Neural progenitor cell (in vitro differentiated cells): ENCODE measurements around the gene TSR1.

Experiments used
- CTCF ChIP-seq: fragments of 200-600 bp; sonication (generic); IDR thresholded peaks from 2 replicates; pipeline ENCODE4 v1.5.1; 2017; ENCODE audit warnings: antibody characterized with exemption, mild to moderate bottlenecking
- EZH2 ChIP-seq: fragments of 200-600 bp; sonication (generic); IDR thresholded peaks from 2 replicates; pipeline ENCODE4 v1.6.1; 2017; ENCODE audit warnings: antibody characterized with exemption, mild to moderate bottlenecking, moderate library complexity
- EZH2phosphoT487 ChIP-seq: fragments of 200-600 bp; sonication (generic); IDR thresholded peaks from 2 replicates; pipeline ENCODE4 v1.6.1; 2017; ENCODE audit warnings: antibody characterized with exemption

GRCh38 chr17:2362416-2362815, 26.2 kb upstream of the TSR1 start:
- TF ChIP-seq CTCF = no peak
- TF ChIP-seq EZH2 = no peak
- no peak for TF ChIP-seq EZH2phosphoT487
